Occipital lobe (tissue), 2 donors: ENCODE results near the gene SH2B3. TPM values are rescaled to one million over a fixed set of nuclear protein-coding genes. Genes with fewer than 3 reads are reported as not detected.
"Not testable (repeated sequence)": the region's sequence is repeated elsewhere in the genome, so short reads cannot be mapped to it uniquely, and the experiment has no call there.

Experiments used
- DNase-seq: peaks from one replicate; lab custom pipeline; 2025; lab: John Stamatoyannopoulos, UW
- total RNA-seq: library from RNA; depleted of rRNA; stranded (reverse); fragments of >200 nt; gene quantifications from one replicate; pipeline ENCODE4 v1.2.3, GENCODE V29; 2014

SH2B3 gene
- total RNA-seq, 1 donor from 2014 or later, result 5.1 TPM

GRCh38 chr12:111457577-111457976 lies 51.9 kb downstream of the SH2B3 start:
- DNase-seq, result no peak

DNA sequence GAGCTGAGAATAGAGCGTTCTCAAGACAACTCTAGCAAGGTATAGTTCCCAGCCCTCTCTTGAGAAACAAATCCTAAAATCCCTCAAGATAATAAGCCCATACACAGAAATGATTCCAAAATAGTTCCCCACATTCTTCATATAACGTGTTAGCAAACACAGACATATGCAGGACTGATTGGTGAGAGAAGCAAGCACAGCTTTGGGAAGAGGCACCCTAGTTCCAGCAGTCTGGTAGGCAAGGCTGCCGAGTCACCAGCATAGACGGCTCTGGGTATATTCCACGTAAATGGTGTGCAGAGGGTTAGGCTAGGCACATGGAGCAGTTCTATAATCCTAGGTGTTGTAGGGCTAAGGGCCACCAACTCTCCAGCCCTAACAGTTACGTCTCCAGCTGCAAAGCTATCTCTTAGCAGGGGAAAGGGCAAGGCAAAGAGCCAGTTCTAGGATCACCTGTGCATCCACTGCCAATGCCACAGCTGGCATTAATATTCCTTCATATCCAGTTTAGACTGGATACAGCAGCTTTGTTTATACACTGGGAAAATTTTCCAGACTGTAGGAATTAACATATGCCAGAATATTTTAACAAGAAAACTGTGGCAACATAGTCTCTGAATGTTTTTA lies 52.9 kb downstream of the SH2B3 start:
- DNase-seq, result no peak

DNA sequence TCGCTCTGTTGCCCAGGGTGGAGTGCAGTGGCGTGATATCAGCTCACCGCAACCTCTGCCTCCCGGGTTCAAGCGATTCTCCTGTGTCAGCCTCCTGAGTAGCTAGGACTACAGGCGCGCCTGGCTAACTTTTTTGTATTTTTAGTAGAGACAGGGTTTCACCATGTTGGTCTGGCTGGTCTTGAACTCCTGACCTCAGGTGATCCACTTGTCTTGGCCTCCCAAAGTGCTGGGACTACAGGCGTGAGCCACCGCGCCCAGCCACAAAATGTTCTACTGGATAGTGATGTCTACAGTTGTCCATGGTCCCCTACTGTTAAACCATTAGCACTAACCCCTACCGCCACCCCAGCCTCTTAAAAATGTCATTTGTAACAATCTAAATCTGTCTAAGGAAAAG lies 54.4 kb downstream of the SH2B3 start:
- not testable (repeated sequence) for DNase-seq

- DNase-seq, result no peak
Measured at GRCh38 chr12:111462210-111462769, 56.6 kb downstream of the SH2B3 start.

DNA sequence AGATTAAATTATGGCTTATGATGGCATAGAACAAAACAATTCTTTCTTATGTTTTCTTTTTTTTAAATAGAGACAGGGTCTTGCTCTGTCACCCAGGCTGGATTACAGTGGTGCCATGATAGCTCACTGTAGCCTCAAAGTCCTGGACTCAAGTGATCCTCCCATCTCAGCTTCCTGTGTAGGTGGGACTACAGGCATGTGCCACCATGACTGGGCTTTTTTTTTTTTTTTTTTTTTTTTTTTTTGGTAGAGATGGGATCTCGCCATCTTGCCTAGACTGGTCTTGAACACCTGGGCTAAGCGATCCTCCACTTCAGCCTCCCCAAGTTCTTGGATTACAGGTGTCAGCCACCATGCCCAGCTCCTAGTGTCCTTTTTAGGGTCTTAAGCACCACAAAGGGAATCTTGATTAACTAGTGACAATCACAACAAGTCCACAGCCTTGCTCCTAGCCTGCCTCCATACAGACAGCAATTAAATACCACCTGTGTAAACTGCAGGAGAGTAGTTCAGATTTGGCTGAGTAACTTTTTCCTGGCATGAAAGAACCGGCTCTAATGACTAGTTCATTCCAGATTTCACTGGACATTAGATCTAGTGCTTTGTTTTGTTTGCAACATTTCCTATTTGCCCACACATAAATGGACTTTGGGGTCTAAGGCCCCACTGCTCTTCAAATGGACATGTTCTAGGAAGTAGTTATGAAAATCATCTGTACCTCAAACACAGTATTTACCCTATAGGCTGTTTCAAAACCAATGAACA lies 61.6 kb downstream of the SH2B3 start:
- no peak for DNase-seq

GRCh38 chr12:111467857-111468241 lies 62.1 kb downstream of the SH2B3 start:
- DNase-seq, result no peak

GRCh38 chr12:111469401-111469800 lies 63.7 kb downstream of the SH2B3 start:
- no peak for DNase-seq

DNA sequence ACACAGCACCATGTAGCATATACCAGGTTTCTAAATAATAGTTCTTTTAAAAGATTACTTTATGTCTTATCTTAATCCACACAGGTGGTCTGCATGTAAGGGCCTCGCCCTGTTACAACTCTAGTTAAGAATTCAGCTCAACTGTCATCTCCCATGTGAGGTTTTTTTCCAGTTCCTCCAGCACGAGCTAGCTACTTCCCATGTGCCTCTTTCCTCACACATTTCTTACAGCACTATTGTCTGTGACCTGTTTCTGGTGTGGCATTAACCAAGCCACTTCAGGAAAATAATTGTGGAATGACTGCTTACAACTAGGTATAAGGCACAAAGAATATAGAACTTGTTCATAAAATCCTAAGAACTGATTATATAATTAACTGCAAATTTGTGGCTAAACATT lies 65.5 kb downstream of the SH2B3 start:
- DNase-seq, result no peak

DNA sequence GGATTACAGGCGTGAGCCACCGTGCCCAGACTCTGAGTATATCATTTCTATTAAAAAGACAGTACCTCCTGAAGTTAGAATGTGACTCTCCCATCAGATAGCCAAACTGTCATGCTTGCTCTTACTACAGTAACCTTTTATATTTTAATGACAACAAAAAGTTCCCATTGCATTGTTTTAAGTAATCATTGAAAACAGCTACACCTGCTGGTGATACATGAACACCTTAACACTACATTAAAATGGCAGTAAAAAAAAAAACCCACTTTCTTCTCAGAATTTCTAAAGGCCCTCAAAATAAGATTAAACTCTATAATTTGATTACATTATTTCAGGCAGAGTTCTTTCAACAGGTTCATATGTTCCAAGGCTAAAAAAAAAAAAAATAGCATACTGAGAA lies 76.7 kb downstream of the SH2B3 start:
- DNase-seq, result no peak

GRCh38 chr12:111488271-111488670 lies 82.5 kb downstream of the SH2B3 start:
- no peak for DNase-seq

GRCh38 chr12:111488798-111489197 lies 83.1 kb downstream of the SH2B3 start:
- DNase-seq, result no peak

DNA sequence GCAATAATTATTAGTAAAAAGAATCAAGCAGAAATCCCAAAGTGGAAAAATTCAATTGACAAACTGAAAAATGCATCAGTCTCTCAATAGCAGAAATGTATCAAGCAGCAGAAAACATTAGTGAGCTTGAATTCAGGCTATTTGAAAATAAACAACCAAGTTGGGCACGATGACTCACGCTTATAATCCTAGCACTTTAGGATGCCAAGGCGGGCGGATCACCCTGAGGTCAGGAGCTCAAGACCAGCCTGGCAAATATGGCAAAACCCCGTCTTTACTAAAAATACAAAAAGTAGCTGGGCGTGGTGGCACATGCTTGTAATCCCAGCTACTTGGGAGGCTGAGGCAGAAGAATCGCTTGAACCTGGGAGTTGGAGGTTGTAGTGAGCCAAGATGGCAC lies 87.3 kb downstream of the SH2B3 start:
- DNase-seq, result not testable (repeated sequence)

DNA sequence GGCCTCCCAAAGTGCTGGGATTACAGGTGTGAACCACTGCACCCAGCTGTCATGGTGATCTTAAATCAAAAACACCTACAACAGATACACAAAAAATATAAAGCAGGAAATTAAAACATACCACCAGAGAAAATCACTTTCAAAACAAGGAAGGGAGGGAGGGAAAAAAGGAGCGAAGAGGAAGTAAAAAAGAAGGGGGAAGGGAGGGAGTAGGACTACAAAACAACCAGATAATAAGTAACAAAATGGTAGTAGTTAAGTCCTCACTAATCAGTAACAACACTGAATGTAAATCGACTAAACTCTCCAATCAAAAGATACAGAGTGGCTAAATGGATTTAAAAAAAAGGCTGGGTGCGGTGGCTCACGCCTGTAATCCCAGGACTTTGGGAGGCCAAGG lies 89.0 kb downstream of the SH2B3 start:
- no peak for DNase-seq

Other genes with a start within 250 kb of the SH2B3 start
- gene PHETA1, start 36.8 kb upstream of the SH2B3 start, total RNA-seq, result 5.8 TPM
- gene ATXN2, start 193.4 kb downstream of the SH2B3 start, total RNA-seq, result 79.5 TPM